ENCODE data around the gene SYT11. TPM values are rescaled to one million over a fixed set of nuclear protein-coding genes. Genes with fewer than 3 reads are reported as not detected.

SYT11 gene
- polyA plus RNA-seq, 2 of the 4 experiments (the other 2 are of a cell fraction): 2.5 to 2.8 TPM

DNA sequence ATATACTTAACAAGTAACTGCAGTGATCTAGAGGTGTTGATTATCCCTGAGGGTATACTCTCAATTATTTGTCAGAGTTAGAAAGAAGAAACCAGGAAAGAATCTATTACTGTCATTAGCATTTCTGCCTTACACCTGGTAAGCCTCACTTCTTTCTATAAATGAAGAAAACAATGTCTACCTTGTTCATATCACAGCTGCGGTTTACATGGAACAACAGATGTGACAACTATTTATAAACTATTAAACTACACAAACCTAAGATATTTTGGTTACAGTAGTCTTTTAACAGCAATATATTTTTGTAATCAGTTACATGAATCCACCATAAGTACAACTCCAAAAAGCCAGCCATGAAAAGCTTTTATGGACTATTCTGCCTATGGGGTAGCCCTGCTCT is 43.0 kb upstream of the SYT11 start:
- ATAC-seq: no peak
- 94% methylated on average over 1 of the region's 1 CpG for WGBS (ENCODE audit: missing lambda C conversion rate)
- FAIRE-seq: no peak

More for the DNA sequence above, 43.0 kb upstream of the SYT11 start:
- ChIA-PET CTCF (interaction anchor here (0.6 to 1.3 kb wide), 4 partner anchors 15 to 421 kb away, joined by 3 to 8 read pairs (median 4); no protein-coding TSS in a partner anchor), POLR2A (interaction anchor here (0.6 kb wide), 1 partner anchor 13 kb away, joined by 3 read pairs; no protein-coding TSS in a partner anchor)
- TF ChIP-seq, protein P1, sequence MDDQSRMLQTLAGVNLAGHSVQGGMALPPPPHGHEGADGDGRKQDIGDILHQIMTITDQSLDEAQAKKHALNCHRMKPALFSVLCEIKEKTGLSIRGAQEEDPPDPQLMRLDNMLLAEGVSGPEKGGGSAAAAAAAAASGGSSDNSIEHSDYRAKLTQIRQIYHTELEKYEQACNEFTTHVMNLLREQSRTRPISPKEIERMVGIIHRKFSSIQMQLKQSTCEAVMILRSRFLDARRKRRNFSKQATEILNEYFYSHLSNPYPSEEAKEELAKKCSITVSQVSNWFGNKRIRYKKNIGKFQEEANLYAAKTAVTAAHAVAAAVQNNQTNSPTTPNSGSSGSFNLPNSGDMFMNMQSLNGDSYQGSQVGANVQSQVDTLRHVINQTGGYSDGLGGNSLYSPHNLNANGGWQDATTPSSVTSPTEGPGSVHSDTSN (IDR thresholded peaks at IDR 0.05): no peak
- TF ChIP-seq EHMT2 (IDR thresholded peaks at IDR 0.05; ENCODE audit: low read depth) (no peak), MAX (IDR thresholded peaks at IDR 0.05) (no peak), CHD4 (IDR thresholded peaks at IDR 0.05; ENCODE audit: borderline replicate concordance) (no peak), CTCF (IDR thresholded peaks at IDR 0.05) (no peak), EHF (CRISPR knock-in tag; IDR thresholded peaks at IDR 0.05) (no peak), HES2 (IDR thresholded peaks at IDR 0.05) (no peak), ZFP36 (IDR thresholded peaks at IDR 0.05; ENCODE audit: borderline replicate concordance, partially characterized antibody) (no peak), FOSL2 (IDR thresholded peaks at IDR 0.05) (no peak), FOSL2 (CRISPR knock-in tag; IDR thresholded peaks at IDR 0.05) (no peak), SMC3 (IDR thresholded peaks at IDR 0.05) (no peak), BCL3 (IDR thresholded peaks at IDR 0.05) (no peak), GATA3 (IDR thresholded peaks at IDR 0.05; ENCODE audit: borderline replicate concordance) (no peak), ZC3H11A (IDR thresholded peaks at IDR 0.05) (no peak), CBX8 (IDR thresholded peaks at IDR 0.05) (no peak), NPAS2 (CRISPR knock-in tag; IDR thresholded peaks at IDR 0.05; ENCODE audit: borderline replicate concordance) (no peak)
- TF ChIP-seq, protein P2, sequence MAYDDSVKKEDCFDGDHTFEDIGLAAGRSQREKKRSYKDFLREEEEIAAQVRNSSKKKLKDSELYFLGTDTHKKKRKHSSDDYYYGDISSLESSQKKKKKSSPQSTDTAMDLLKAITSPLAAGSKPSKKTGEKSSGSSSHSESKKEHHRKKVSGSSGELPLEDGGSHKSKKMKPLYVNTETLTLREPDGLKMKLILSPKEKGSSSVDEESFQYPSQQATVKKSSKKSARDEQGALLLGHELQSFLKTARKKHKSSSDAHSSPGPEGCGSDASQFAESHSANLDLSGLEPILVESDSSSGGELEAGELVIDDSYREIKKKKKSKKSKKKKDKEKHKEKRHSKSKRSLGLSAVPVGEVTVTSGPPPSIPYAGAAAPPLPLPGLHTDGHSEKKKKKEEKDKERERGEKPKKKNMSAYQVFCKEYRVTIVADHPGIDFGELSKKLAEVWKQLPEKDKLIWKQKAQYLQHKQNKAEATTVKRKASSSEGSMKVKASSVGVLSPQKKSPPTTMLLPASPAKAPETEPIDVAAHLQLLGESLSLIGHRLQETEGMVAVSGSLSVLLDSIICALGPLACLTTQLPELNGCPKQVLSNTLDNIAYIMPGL (CRISPR knock-in tag; IDR thresholded peaks at IDR 0.05; ENCODE audit: borderline replicate concordance): no peak
- TF ChIP-seq, protein P3, sequence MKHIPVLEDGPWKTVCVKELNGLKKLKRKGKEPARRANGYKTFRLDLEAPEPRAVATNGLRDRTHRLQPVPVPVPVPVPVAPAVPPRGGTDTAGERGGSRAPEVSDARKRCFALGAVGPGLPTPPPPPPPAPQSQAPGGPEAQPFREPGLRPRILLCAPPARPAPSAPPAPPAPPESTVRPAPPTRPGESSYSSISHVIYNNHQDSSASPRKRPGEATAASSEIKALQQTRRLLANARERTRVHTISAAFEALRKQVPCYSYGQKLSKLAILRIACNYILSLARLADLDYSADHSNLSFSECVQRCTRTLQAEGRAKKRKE (CRISPR knock-in tag; IDR thresholded peaks at IDR 0.05; ENCODE audit: low read depth): no peak
- Histone ChIP-seq H3K4me3 (no peak overlapping the region), H3K4me2 (no peak overlapping the region), H3K4me1 (no peaks in the 10 kb centered on the region), H3K9me3 (no peaks in the 10 kb centered on the region), H3K27ac (no peak overlapping the region)
- no peak for DNase-seq (ENCODE audit: low read depth in 1 of 2, low spot score in 1 of 2)

Data from A549 (cell line).